K562 (cell line): ENCODE measurements around the gene PODNL1. TPM values are rescaled to one million over a fixed set of nuclear protein-coding genes. Genes with fewer than 3 reads are reported as not detected.

Experiments
- ATF6 ChIP-seq: sonication (generic); formaldehyde crosslinking; IDR thresholded peaks from 2 replicates; pipeline ENCODE4 v1.4.0; 2020; ENCODE audit warnings: mild to moderate bottlenecking, missing genetic modification reagents
- ATF7 ChIP-seq: fragments of 450-650 bp; IDR thresholded peaks from 2 replicates; pipeline ENCODE4 v1.7.1; 2014; ENCODE audit warnings: mild to moderate bottlenecking, moderate library complexity
- CUX1 ChIP-seq: fragments of 200-800 bp; sonication (Bioruptor generic); IDR thresholded peaks from 2 replicates; pipeline ENCODE4 v1.6.1; 2016; ENCODE audit warnings: missing genetic modification characterization, missing compliant biosample characterization
- ESRRB ChIP-seq: fragments of 250-450 bp; sonication (Bioruptor Pico); IDR thresholded peaks from 2 replicates; pipeline ENCODE4 v1.5.0; 2020; ENCODE audit warnings: mild to moderate bottlenecking, moderate library complexity, borderline replicate concordance
- FOXA1 ChIP-seq: fragments of 450-650 bp; IDR thresholded peaks from 2 replicates; pipeline ENCODE4 v1.6.1; 2016; ENCODE audit warnings: mild to moderate bottlenecking, borderline replicate concordance
- FOXK2 ChIP-seq, 2 experiments: fragments of 450-650 bp; IDR thresholded peaks in 1 of 2; conservative IDR thresholded peaks in 1 of 2; 2 replicates each; pipeline ENCODE4 v1.6.1; 2016; ENCODE audit warnings: low read depth in 2 of 2, mild to moderate bottlenecking in 1 of 2
- HIVEP1 ChIP-seq: fragments of 250-450 bp; sonication (Bioruptor Pico); IDR thresholded peaks from 2 replicates; pipeline ENCODE4 v1.4.0; 2020; ENCODE audit warnings: mild to moderate bottlenecking
- HLTF ChIP-seq: fragments of 450-650 bp; IDR thresholded peaks from 2 replicates; pipeline ENCODE4 v1.6.1; 2016
- MAFF ChIP-seq: IDR thresholded peaks from 2 replicates; pipeline ENCODE4 v1.6.1; 2012; ENCODE audit warnings: low read length, improper control_type of control experiment
- MAZ ChIP-seq, 2 experiments: fragments of 450-650 bp in 1 of 2; sonication (generic) in 1 of 2; formaldehyde crosslinking; IDR thresholded peaks in 1 of 2; conservative IDR thresholded peaks in 1 of 2; 2 replicates each; pipeline versions ENCODE4 v1.4.0 to v1.5.0; 2020; ENCODE audit warnings: mild to moderate bottlenecking in 1 of 2, missing genetic modification reagents in 1 of 2
- NFRKB ChIP-seq: fragments of 450-650 bp; IDR thresholded peaks from 2 replicates; pipeline ENCODE4 v1.6.1; 2016; ENCODE audit warnings: low read depth
- RBM25 ChIP-seq: fragments of 200-400 bp; formaldehyde crosslinking; IDR thresholded peaks from 2 replicates; pipeline ENCODE4 v1.6.1; 2018; ENCODE audit warnings: low read length, low read depth, moderate library complexity; ENCODE audit not compliant: severe bottlenecking
- SIN3A ChIP-seq, 2 experiments: fragments of 150-350 bp in 1 of 2; IDR thresholded peaks; 2 replicates each; pipeline ENCODE4 v1.6.1; 2011 to 2016; ENCODE audit warnings: borderline replicate concordance in 2 of 2, low read depth in 2 of 2, low read length in 2 of 2, mild to moderate bottlenecking in 2 of 2, moderate library complexity in 2 of 2; ENCODE audit not compliant: control insufficient read depth in 1 of 2
- SMAD2 ChIP-seq: fragments of 150-350 bp; IDR thresholded peaks from 2 replicates; pipeline ENCODE4 v1.6.1; 2014; ENCODE audit warnings: low read depth, mild to moderate bottlenecking, low read length
- SRSF1 ChIP-seq: fragments of 200-400 bp; formaldehyde crosslinking; IDR thresholded peaks from 2 replicates; pipeline ENCODE4 v1.6.1; 2017; ENCODE audit warnings: mild to moderate bottlenecking, low read depth, low read length, moderate library complexity
- TAF1 ChIP-seq: IDR thresholded peaks from 2 replicates; pipeline ENCODE4 v1.6.1; 2011; ENCODE audit warnings: mild to moderate bottlenecking, low read length, moderate library complexity; ENCODE audit not compliant: insufficient read depth, control insufficient read depth, severe bottlenecking; ENCODE audit errors: extremely low read depth
- ZNF175 ChIP-seq: fragments of 200-800 bp; sonication (Bioruptor generic); IDR thresholded peaks from 2 replicates; pipeline ENCODE4 v1.6.1; 2016; ENCODE audit warnings: low read depth, mild to moderate bottlenecking, missing genetic modification characterization, missing compliant biosample characterization
- ZNF561 ChIP-seq: fragments of 450-650 bp; formaldehyde crosslinking; conservative IDR thresholded peaks from 2 replicates; pipeline ENCODE4 v1.4.0; 2020; ENCODE audit warnings: mild to moderate bottlenecking, moderate library complexity
- polyA plus RNA-seq, 8 experiments: library from polyadenylated mRNA; depleted of rRNA in 4 of 8; stranded (reverse) in 5 of 8; unstranded in 3 of 8; fragments of >200 nt; fragmentation: Nextera tagmentation in 2 of 8; fragmentation: Illumina TruSeq in 1 of 8; extraction: Ambion mirVana in 2 of 8; extraction: Trizol in 1 of 8; gene quantifications; 2 replicates each; pipeline versions ENCODE4 v1.2.1 to v1.2.3, GENCODE V29; 2011 to 2014; ENCODE audit warnings: inconsistent platforms in 1 of 8, missing spikeins in 1 of 8
- total RNA-seq, 7 experiments: library from RNA; depleted of rRNA in 6 of 7; stranded (reverse); fragments of >200 nt in 6 of 7; fragmentation: Illumina TruSeq in 2 of 7; extraction: Trizol in 2 of 7; gene quantifications; 2 replicates each; pipeline versions ENCODE4 v1.2.1 to v1.2.3, GENCODE V29; 2011 to 2021; ENCODE audit warnings: low replicate concordance in 1 of 7
- TF ChIP-seq, protein P1 (sequence below): sonication (generic); formaldehyde crosslinking; IDR thresholded peaks from 2 replicates; pipeline ENCODE4 v1.8.0; 2022; ENCODE audit warnings: missing genetic modification reagents, mild to moderate bottlenecking, moderate library complexity, borderline replicate concordance

The PODNL1 gene
- total and polyA plus RNA-seq, 9 of the 15 experiments (the other 6 are each of a cell fraction or from before 2014, with no cell fraction given), result 0.18 to 0.47 (median 0.23) TPM; not detected in 3

DNA sequence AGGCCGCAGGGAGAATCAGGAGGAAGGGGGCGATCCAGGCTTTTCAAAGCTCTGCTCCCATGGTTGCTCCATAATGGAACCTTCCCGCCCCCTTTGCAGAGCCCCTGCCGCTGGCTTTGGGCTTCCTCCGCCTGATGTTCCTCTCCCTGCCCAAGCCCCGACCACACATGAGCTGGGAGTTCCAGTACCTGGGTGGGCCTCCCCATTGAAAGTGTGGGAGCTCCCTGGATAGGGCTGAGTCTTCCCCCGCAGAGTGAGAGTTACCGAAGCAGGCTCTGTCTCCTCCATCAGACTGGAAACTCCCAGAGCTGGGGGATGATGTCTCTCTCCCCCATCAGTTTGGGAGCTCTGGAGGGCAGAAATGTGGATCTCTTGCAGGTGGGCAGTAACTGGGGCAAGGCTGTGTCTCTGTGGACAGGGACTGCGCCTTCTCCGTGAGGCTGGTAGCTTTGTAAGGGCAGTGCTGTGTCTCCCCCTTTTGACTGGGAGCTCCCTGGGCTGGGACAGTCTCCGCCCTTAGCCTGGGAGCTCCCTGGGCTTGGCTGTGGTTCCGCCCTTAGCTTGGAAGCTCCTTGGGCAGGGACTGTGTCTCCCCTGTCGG is 14.8 kb upstream of the PODNL1 start (continued):
- TF ChIP-seq CUX1 (CRISPR knock-in tag), result no peak
- no peak for TF ChIP-seq TAF1
- no peak for TF ChIP-seq HLTF
- TF ChIP-seq NFRKB, result no peak
- no peak for TF ChIP-seq FOXA1
- TF ChIP-seq SIN3A (IDR thresholded peaks at IDR 0.05; ENCODE audit: borderline replicate concordance in 2 of 2, control insufficient read depth in 1 of 2, low read depth in 2 of 2, low read length in 2 of 2), result peak in 1 of 2 experiments; percentile 30; a peak in 1 of 4 replicates
- TF ChIP-seq SMAD2, result no peak
- no peak for TF ChIP-seq RBM25
- TF ChIP-seq MAFF, result no peak
- no peak for TF ChIP-seq SRSF1
- TF ChIP-seq HIVEP1 (CRISPR knock-in tag), result no peak
- TF ChIP-seq ESRRB, result no peak
- 0 out of 4 replicates have a peak, but pooled peaks of 1 of the 2 experiments have one; percentile 31 for TF ChIP-seq MAZ (CRISPR knock-in tag; conservative IDR thresholded peaks at IDR 0.05 in 1 of 2, IDR thresholded peaks at IDR 0.05 in 1 of 2)
- TF ChIP-seq ATF7, result no peak
- no peak for TF ChIP-seq ATF6 (CRISPR knock-in tag)
- no peak for TF ChIP-seq ZNF175 (CRISPR knock-in tag)
- TF ChIP-seq, protein P1, sequence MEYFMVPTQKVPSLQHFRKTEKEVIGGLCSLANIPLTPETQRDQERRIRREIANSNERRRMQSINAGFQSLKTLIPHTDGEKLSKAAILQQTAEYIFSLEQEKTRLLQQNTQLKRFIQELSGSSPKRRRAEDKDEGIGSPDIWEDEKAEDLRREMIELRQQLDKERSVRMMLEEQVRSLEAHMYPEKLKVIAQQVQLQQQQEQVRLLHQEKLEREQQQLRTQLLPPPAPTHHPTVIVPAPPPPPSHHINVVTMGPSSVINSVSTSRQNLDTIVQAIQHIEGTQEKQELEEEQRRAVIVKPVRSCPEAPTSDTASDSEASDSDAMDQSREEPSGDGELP, result peak; percentile 27; the same call in 1 of the 2 replicates
- TF ChIP-seq FOXK2 (conservative IDR thresholded peaks at IDR 0.05 in 1 of 2, IDR thresholded peaks at IDR 0.05 in 1 of 2; ENCODE audit: low read depth in 2 of 2), result peak in 1 of 2 experiments; percentile 34; a peak in 1 of 4 replicates
- no peak for TF ChIP-seq ZNF561 (CRISPR knock-in tag)
